ENCODE measurements around the gene S100A16.

S100A16 gene

DNA sequence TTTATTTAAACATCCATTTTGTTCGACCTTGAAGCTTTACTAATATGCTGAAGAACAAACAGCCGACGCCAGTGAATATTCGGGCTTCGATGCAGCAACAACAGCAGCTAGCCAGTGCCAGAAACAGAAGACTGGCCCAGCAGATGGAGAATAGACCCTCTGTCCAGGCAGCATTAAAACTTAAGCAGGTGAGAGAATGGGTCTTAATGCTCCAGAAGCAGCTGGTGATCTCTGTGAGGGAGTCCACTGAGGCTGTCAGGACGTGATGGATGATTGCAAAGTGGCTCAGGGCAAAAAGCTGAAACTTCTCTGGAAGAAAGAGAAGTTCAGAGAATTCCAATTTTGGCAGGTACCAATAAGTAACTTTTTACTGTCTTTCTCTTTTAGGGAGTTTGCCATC, 25.3 kb upstream of the S100A16 start:
- DNase-seq (ENCODE audit: low read depth in 2 of 3, low spot score in 2 of 3), result no peak

DNA sequence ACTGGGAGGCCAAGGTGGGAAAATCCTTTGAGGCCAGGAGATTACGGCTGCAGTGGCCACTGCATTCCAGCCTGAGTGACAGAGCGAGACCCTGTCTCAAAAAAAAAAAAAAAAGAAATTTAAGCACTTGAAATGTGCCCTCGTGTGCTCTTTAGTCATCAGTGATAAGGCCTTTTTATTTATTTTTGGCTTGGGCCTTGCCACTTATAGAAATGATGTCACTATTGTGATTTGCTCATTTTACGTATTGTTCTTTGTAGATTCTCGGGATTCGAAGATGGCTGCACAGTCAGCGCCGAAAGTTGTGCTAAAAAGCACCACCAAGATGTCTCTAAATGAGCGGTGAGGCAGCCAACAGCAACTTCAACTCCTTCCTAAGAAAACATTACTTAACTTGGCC, 23.4 kb upstream of the S100A16 start:
- no peak for DNase-seq (ENCODE audit: low read depth in 2 of 3, low spot score in 2 of 3)

DNA sequence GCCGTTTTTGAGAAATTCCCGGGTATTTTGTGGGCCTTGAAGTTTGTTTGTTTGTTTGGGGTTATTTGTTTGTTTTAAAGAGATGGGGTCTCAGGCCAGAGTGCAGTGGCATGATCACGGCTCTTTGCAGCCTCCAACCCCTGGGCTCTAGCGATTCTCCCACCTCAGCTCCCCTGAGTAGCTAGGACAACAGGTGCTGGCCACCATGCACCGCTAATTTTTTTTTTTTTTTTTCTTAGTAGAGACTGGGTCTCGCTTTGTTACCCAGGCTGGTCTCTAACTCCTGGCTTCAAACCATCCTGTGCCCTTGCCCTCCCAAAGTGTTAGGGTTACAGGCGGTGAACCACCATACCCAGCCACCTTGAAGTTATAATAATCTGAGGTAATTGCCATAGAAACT, 22.9 kb upstream of the S100A16 start:
- DNase-seq (ENCODE audit: low read depth in 2 of 3, low spot score in 2 of 3), result no peak

DNA sequence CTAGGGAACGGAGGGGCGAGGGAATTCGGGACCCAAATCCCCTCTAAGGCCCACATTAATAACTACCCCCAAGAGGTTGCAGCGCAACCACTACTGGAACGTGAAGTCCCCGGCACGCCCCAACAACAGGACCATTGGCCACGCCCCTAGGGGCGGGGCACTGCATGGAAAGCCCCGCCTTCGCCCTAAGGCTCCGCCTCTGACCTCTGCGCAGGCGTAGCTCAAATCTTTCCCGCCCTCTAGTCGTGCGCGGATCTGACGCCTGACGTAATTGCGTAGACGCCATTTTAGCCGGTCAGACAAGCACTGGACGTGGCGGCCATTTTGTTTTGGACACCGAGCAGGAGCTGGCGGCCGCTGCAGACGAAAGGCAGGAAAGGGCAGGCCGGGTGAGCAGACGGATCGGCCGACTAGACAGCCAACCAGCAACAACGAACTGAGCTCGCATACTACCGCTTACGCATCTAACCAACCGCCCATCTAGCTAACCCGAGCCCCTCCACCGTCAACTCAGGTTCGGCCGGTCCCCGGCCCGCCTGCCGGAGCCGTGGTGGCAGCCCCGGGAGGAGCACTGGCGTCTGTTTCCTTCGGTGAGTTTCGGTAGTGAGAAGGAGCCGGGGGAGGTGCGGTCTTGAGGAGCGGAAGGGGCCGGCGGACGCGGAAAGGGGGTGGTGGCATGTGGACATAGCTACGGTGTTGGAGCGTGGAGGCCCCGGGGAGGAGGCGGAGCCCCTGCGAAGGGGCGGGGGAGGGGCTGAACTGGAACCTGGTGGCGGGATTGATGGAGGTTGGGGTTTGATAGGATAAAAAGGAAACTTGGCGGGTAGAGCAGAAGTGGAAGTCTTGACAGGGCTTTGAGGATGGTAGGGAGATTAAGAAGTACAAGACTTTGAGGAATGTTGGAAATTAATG, 21.1 kb upstream of the S100A16 start, which contains the start of gene CHTOP:
TSS of gene CHTOP (plus strand) at position 313 of the 912 bp plus-strand sequence. CDS start 2,523 bp downstream, outside the sequence.
- peak; percentile 94 to 97 (median 96) for DNase-seq (ENCODE audit: low read depth in 2 of 3, low spot score in 2 of 3)

DNA sequence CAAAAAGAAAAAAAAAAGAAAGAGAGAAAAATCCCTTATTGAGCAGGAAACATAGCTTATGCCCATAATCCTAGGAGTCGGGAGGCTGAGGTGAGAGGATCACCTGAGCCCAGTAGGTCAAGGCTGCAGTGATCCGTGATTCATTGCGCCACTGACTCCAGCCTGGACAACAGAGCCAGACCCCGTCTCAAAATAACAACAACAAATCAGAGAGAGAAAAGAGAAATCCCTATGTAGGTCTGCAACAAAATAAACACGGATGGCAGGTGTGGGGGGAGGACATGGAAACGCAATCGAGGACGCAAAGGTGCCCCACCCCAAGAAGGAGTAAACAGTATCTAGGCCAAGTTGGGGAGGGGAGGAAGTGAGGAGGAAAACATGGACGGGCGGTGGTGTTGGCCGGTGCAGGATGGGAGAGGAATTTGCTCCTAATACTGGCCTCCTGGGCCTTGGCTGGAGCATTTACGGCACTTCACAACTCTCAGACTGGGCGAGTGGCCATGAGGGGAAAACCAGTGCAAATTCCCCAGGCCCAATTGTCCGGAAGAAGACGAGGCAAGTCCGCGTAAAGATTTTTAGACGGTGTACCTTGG, 20.3 kb upstream of the S100A16 start:
- DNase-seq (ENCODE audit: low read depth in 2 of 3, low spot score in 2 of 3), result no peak

DNA sequence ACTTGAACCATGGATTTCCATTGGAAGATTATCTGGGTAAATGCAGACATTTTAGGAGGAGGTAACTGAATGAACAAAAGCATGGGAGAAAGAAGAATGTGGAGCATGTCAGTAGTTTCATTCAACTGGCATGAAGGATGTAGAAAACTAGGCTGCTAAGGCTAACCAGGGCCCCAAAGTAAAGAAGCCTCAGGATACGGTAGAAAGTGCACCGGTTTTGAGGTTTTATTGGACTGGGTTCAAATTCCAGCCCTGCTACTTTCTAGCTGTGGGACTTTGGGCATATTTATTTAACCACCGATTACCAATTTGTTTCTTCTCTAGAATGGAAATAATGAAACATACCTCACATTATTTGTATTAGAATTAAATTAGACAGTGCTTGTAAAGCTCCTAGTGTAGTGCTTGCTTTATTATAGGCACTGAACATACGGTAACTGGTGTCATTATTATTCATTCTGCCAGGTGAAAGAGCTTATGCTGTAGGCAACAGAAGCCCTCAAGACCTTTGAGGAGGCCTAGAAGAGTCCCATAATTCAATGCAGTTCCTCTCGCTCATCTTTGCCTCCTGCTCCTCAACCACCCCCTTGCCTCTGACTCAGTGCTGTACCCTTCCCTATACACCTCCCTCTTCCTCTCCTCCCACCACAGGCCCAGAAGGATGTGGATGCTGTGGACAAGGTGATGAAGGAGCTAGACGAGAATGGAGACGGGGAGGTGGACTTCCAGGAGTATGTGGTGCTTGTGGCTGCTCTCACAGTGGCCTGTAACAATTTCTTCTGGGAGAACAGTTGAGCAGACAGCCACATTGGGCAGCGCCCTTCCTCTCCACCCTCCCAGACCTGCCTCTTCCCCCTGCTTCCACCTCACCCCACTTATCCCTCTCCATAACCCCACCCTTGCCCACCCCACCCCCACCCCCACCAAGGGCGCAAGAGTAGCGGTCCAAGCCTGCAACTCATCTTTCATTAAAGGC, 18.4 kb upstream of the S100A16 start:
- DNase-seq (ENCODE audit: low read depth in 2 of 3, low spot score in 2 of 3), result no peak

DNA sequence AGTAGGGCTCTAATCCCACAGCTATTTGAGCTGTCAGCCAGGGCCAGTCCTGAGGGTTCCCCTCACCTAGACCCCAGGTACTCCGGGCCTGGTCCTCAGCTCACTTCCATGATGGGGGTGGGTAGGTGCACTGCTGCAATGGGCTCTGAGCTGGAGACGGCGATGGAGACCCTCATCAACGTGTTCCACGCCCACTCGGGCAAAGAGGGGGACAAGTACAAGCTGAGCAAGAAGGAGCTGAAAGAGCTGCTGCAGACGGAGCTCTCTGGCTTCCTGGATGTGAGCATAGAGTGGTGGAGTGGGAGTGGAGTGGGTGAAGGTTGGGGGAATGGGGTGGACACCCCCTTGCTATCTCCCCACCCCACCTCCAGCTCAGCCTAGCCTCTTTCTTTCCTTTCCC, 17.4 kb upstream of the S100A16 start:
- no peak for DNase-seq (ENCODE audit: low read depth in 2 of 3, low spot score in 2 of 3)

DNA sequence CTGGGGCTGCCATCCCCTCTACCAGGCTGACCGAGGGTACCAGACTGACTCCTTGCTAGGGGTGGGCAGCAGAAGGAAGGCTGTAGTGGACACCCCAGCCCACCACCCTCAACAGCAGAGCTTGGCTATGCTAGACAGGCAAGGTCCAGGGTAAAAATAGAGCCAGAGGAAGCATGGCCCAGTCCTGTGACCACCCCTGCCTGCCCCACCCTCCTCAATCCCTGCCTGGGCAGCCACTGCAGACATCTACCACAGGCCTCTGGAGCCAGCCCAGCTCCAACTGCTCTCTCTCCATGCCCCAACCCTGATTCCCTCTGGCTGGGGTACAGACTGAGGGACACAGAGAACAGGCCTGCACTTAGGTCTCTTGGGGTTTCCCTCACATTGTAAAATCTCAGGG, 17.0 kb upstream of the S100A16 start:
- no peak for DNase-seq (ENCODE audit: low read depth in 2 of 3, low spot score in 2 of 3)

DNA sequence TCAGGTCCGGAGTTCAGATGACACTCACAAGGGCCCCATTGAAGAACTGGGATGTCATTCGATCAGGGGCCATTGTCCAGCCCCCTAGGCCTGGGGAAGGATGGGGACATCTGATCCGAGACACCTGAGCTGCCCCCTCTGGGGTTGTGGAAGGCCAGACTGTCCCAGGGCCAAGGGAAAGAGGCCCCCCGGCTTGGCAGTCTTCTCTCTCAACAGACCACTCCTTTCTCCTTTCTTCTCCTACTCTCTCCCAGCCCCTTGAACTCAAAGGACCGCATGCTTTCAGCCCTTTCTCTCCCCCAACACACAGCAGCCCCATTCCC, 16.4 kb upstream of the S100A16 start:
- no peak for DNase-seq (ENCODE audit: low read depth in 2 of 3, low spot score in 2 of 3)

DNA sequence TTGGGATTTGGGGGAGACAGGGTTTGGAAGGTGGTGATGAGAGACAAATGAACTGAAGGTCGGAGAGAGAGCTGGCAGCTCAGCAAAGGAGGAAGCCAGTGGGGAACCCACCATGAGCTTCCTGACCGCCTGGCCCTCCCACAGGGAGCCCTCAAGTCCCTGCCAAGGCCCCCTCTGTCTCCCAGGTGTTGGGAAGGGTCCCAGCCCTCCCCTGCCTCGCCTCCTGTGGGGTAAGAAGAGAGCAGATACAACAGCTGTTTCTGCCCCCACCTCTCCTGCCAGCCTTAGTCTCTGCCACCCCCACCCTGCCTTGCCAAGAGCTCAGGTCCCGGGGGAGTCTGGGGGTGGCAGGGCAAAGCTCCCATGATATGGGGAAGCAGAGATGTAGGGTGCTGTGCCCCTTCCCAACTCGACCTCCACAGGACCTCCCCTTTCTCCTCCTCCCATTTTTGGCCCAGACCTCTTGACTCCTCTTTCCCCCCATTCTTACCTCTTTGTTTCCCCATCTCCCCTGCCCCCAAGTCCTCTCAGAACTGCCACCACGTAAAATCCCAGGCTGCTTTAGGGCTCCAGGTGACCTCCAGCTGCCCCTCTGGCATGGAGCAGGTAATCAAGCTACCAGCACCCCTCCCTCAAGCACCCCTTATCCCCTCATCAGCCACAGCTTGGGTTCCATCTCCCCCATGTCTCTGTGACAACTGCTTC, 15.9 kb upstream of the S100A16 start:
- no peak for DNase-seq (ENCODE audit: low read depth in 2 of 3, low spot score in 2 of 3)

DNA sequence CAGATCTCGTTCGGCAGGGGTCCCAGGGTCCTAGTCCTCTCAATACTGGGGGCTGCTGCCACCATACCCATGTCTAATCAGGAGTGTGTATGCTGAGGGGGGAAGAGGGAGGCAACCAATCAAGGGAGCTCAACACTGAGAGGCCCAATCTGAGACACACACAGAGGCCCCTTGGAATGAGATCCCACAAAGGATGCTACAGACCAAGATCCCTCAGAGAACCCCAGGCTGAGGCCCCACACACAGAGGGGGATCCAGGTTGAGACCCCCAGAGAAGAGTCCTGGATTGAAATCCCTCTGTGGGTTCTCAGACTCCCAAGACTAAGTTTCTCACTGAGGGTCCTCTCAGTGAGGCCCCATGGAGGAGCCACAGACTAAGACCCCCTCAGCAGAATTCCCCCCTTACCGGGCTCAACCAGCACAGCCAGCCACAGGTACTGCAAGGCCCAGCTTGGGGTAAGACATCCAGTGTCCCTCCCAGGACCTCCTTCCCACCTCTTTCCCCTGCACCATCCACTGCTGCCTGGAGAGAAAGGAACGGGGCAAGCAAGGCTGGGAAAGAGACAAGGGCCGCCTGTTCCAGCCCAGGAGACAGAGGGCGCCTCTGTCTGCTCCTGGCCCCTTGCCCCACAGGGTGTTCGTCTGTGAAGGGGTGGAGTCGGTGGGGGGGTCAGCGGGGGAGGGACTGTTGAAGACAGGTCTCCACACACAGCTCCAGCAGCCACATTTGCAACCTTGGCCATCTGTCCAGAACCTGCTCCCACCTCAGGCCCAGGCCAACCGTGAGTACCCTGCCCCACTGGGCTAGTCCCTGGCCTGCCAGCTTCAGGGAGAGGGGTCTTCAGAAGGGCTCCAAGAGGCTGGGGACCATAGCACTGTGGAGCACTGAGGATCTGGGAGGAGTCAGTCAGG, 15.0 kb upstream of the S100A16 start, which contains the start of gene S100A1:
TSS of gene S100A1 (plus strand) at position 720 of the 912 bp plus-strand sequence. CDS start 2,088 bp downstream, outside the sequence.
- no peak for DNase-seq (ENCODE audit: low read depth in 2 of 3, low spot score in 2 of 3)

DNA sequence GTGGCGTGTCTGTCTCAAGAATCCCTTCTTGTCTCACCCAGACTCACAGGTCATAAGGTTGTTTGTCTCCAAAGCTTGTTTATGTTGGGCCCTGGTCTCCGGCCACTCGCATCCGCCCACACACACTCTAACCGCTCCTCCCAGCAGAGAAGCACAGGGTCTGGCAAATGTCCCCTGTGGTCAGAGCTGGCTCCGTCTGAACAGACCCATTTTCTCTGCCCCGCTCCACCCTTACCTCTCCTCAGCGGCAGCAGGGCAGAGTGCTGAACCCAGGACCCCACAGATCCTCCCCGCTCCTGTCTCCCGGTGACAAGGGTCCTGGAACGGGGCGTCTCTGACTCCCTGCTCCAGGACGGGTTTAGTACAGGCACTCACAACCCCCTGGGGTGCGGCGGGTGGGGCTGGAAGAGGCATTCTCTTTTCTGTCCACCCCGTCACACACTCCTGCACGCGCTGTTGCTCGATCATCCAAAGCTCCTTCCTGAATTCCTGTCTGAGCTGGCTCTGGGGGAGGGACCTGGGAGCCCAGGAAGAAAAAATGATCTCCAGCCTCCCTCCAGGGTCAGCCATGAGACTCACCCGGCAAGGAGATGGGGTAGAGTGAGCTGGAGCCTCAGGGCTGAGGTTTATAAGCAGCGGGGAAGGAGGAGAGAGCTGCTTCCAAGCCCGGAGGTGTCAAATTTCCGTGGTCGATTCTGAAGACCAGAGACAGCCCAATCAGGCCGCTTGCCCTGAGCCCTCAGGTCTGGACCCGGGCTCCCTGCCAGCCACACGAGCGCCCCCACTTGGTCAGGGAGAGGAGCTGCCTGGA, 14.2 kb upstream of the S100A16 start, which contains the start of gene S100A13:
TSS of gene S100A13 (minus strand) at position 602 of the 811 bp plus-strand sequence. CDS start 1,033 bp downstream, outside the sequence.
- DNase-seq (ENCODE audit: low read depth in 2 of 3, low spot score in 2 of 3), result no peak

DNA sequence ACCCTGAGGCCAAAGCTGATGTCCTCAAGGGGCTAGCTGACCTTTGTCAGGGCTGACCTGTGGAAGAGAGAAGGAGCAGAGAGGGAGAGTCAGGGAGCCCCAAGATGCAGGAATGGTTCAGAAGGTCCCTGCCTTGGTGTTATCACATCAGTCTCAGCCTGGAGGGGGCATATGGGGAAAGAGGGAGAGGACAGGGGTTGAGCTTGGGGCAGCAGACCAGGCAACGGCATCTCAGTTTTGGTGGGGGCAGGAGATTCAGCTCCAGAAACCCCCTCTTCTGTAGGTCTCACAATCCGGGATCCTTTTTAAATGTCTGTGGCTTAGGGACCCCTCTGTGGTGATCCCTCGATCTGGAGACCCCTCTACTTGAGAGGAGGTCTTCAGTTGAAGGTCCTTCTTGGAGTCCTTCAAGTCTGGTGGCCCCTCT, 13.6 kb upstream of the S100A16 start:
- no peak for DNase-seq (ENCODE audit: low read depth in 2 of 3, low spot score in 2 of 3)

DNA sequence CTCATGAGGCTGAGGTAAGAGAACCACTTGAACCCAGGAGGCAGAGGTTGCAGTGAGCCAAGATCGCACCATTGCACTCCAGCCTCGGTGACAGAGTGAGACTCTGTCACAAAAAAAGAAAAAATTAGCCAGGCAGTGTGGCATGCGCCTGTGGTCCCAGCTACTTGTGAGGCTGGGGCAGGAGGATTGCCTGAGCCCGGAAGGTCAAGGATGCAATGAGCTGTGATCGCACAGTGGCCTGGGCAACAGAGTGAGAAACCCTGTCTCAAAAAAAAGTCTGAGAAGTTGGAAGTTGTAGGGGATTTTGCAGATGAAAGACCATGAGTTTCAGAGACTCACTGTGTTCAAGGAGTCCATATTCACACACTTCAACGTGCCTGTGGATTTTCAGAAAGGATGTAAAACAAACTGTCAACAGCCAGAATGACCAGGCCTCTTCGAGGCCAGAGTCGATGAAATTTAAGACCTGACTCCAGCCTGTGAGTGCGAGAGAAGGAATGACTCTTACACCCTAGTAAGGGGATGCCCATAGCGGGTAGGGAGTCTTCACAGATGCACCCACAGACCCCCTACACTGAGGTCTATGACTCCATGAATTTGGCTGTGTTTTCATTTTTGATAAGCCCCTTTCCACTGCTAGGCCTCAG, 12.2 kb upstream of the S100A16 start:
- DNase-seq (ENCODE audit: low read depth in 2 of 3, low spot score in 2 of 3), result no peak

DNA sequence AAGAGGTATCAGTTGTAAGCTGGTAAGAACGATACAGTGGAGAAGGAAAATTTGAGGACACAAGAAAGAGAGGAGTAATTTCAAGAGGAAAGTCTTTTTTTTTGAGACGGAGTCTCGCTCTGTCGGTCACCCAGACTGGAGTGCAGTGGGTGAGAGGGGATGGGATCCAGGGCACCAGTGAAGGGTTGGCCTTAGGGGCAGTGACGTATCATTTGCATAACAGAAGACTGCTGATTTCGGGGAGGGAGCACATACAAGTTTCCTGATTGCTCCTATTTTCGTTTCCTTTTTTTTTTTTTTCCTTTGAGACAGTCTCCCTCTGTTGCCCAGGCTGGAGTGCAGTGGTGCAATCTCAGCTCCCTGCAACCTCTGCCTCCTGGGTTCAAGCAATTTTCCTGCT, 10.2 kb upstream of the S100A16 start:
- no peak for DNase-seq (ENCODE audit: low read depth in 2 of 3, low spot score in 2 of 3)

DNA sequence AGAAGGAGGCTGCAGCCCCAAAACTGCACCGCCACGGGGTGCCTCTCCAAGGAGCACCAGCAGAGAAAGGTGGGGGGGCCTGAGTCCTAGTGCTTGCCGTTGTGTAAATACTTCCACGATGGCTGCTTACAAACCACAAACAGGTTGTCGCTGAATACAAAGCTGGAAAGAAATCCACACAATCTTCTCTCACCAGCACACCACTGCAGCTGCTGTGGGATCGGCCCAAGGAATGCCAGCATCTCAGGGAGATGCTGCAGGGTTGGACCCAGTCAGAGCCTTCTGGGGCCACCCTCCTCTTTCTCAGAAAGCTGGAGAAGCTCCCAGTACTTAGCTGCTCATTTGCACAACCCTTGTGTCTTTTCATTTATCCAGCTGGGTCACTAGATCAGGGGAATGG, 6.2 kb upstream of the S100A16 start:
- DNase-seq (ENCODE audit: low read depth in 2 of 3, low spot score in 2 of 3), result no peak

DNA sequence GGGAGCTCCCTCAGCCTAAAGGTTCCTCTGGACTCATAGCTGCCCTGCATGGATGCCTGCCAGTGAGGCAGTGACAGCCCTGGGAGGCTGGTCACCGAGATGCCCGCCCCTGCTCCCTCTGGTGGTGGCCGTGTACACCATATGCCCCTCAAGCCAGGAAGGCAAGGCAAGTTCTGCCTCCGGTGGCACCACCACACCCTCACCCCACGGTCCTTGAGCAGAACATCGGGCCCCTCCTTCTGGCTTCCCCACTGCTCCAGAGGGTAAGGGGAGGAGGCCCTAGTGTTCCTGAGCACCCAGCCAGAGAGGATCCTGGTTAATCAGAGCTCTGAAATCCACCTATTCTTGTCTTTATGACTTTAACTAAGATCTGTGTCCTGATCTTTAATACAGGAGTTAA, 4.7 kb upstream of the S100A16 start:
- DNase-seq (ENCODE audit: low read depth in 2 of 3, low spot score in 2 of 3), result peak in 2 of 3 experiments; percentile 55 to 79

DNA sequence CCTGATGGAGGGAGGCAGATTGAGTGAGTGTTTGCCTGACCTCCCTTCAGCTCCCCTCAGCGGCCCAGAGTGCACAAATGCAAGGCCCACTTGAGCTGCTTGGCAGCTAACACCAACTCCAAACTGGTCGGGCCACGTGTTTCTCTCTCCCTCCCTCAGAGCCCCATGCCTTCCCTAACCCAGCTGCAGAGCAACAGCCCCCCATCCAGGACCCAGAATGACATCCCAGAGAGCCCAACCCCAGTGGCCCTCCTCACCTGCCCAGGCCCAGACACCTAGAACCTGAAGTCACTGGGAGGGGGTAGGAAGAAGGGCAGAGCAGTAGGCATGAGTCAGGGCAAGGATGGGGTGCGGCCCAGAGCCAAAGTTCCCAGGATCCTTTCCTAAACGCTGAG, 4.0 kb upstream of the S100A16 start:
- DNase-seq (ENCODE audit: low read depth in 2 of 3, low spot score in 2 of 3), result no peak

Measured in activated CD8-positive, alpha-beta memory T cell treated with anti-CD3 and anti-CD28 coated beads for 48 hours (primary cell).